Activated B cell treated with CpG ODN at 0.5 μM for 24 hours (primary cell): ENCODE data around the gene FEV. TPM values are rescaled to one million over a fixed set of nuclear protein-coding genes. Genes with fewer than 3 reads are reported as not detected.

Source experiments
- ATAC-seq: fragments of 200-7000 bp; cut with Tn5 transposase; one replicate; pipeline ENCODE4 v1.10.0; 2021; ENCODE audit warnings: low read depth, mild to moderate bottlenecking, moderate library complexity
- CTCF ChIA-PET: fragments of 350-600 bp; sonication (Branson Sonifier 250); formaldehyde crosslinking; loops from one replicate; lab custom pipeline; 2021; ENCODE audit warnings: antibody characterized with exemption; lab: Charles Lee
- POLR2A ChIA-PET: fragments of 350-600 bp; sonication (Branson Sonifier 250); formaldehyde crosslinking; loops from one replicate; lab custom pipeline; 2021; ENCODE audit warnings: antibody characterized with exemption; lab: Charles Lee
- DNase-seq: peaks from one replicate; pipeline ENCODE4 v3.0.0; 2022
- H3K27ac Mint-ChIP-seq: one replicate; pipeline ENCODE4 v1.8.0; 2020; ENCODE audit warnings: mixed read lengths
- H3K27me3 Mint-ChIP-seq: one replicate; pipeline ENCODE4 v1.8.0; 2021; ENCODE audit warnings: mixed read lengths
- H3K36me3 Mint-ChIP-seq: one replicate; pipeline ENCODE4 v1.8.0; 2021; ENCODE audit warnings: low read depth, mixed read lengths
- H3K4me1 Mint-ChIP-seq: one replicate; pipeline ENCODE4 v1.8.0; 2021; ENCODE audit warnings: mixed read lengths
- H3K4me3 Mint-ChIP-seq: one replicate; pipeline ENCODE4 v1.8.0; 2020; ENCODE audit warnings: mild to moderate bottlenecking, mixed read lengths
- H3K9me3 Mint-ChIP-seq: one replicate; pipeline ENCODE4 v1.8.0; 2020; ENCODE audit warnings: mixed read lengths
- intact Hi-C: fragments of 100-400 bp; cut with micrococcal nuclease; formaldehyde crosslinking; loops from one replicate; pipeline ENCODE4 v1.15.1; 2024
- total RNA-seq: library from RNA; stranded (reverse); gene quantifications from 2 replicates; pipeline ENCODE4 v1.2.3, GENCODE V29; 2022
- TF ChIP-seq, protein P1 (sequence below): fragments of 200-600 bp; IDR thresholded peaks from one replicate; pipeline ENCODE4 v1.8.0; 2022; ENCODE audit warnings: antibody characterized with exemption, mild to moderate bottlenecking

FEV gene
- total RNA-seq, 1 donor from 2014 or later, result not detected

DNA sequence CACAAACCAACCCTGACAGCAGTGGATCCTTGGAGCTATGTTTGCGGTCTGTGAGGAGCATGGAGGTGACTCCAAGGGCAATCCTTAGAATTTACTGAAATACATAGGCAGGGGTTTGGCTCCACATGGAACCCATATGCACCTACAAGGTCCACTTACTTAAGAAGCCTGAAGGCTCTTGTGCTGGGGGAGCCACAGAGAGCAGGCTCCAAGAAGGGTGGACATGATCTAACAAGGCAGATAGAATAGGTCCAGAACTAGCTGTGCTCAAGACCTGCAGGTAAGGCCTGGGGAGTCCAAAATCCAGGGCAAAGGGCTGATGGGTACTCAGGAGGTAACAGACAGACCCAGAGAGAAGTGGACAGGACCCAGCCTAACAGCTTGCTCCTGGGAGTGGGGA is 26.7 kb downstream of the FEV start:
- DNase-seq (no peak), ATAC-seq (no peak)
- intact Hi-C loops, result no loop called here
- peak overlapping the region; percentile 69 for H3K4me3 Mint-ChIP-seq
- no peaks in the 10 kb centered on the region for H3K9me3 Mint-ChIP-seq
- POLR2A ChIA-PET, result no interaction called here
- H3K27ac Mint-ChIP-seq, result no peak overlapping the region
- H3K27me3 Mint-ChIP-seq, result peaks cover 51% of the 10 kb centered on the region
- H3K36me3 Mint-ChIP-seq, result no peaks in the 10 kb centered on the region
- CTCF ChIA-PET, result interaction anchor here (2.1 kb wide), 1 partner anchor 82 kb away, joined by 6 read pairs; no protein-coding TSS in a partner anchor
- H3K4me1 Mint-ChIP-seq, result peaks cover 15% of the 10 kb centered on the region
- TF ChIP-seq, protein P1, sequence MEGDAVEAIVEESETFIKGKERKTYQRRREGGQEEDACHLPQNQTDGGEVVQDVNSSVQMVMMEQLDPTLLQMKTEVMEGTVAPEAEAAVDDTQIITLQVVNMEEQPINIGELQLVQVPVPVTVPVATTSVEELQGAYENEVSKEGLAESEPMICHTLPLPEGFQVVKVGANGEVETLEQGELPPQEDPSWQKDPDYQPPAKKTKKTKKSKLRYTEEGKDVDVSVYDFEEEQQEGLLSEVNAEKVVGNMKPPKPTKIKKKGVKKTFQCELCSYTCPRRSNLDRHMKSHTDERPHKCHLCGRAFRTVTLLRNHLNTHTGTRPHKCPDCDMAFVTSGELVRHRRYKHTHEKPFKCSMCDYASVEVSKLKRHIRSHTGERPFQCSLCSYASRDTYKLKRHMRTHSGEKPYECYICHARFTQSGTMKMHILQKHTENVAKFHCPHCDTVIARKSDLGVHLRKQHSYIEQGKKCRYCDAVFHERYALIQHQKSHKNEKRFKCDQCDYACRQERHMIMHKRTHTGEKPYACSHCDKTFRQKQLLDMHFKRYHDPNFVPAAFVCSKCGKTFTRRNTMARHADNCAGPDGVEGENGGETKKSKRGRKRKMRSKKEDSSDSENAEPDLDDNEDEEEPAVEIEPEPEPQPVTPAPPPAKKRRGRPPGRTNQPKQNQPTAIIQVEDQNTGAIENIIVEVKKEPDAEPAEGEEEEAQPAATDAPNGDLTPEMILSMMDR, result no peak

DNA sequence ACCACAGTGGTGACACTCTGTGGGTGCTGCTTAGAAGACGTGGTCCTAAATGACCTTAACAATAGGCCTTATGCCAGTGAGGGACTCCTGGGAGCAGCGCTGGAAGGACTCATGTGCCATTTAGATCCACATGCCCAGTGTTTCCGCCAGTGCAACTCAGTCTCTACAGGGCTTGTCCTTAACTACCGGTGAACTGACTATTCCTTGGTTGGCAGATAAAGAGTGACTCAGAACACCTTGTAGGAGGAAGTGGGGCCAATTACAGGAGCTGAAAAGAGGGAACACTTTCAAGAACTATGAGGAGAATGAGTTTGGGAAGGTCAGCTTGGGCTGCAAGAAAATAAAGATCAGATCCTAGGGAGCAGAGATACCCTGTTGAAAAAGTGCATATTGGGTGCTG is 27.3 kb downstream of the FEV start:
- Mint-ChIP-seq H3K27ac (no peak overlapping the region), H3K4me1 (peaks cover 15% of the 10 kb centered on the region), H3K36me3 (no peaks in the 10 kb centered on the region), H3K27me3 (peaks cover 48% of the 10 kb centered on the region), H3K9me3 (no peaks in the 10 kb centered on the region), H3K4me3 (no peak overlapping the region)
- no peak for DNase-seq
- POLR2A ChIA-PET, result no interaction called here
- TF ChIP-seq, protein P1, result no peak
- intact Hi-C loops, result no loop called here
- CTCF ChIA-PET, result interaction anchor here (2.1 kb wide), 1 partner anchor 81 kb away, joined by 6 read pairs; no protein-coding TSS in a partner anchor
- no peak for ATAC-seq

DNA sequence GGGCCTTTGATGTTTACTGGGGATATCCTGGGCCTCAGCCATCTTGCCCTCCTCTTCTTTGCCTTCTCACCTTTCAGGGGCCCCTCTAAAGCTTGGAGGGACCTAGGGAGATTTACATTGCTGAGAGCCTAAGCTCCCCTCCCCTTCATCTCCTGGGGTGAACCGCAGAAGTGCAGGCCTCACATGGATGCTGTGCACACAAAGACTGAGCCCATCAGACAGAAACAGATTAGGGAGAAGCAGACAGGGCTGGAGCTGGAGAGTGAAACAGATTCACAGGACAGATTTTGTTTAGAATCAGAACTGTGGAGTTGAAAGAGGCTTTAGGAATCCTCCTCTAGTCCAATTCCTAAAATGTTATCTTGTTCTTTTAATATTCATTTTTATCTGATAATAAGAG is 28.9 kb downstream of the FEV start:
- intact Hi-C loops, result no loop called here
- ATAC-seq (no peak), DNase-seq (no peak)
- ChIA-PET CTCF (no interaction called here), POLR2A (no interaction called here)
- Mint-ChIP-seq H3K27ac (no peak overlapping the region), H3K4me1 (peaks cover 12% of the 10 kb centered on the region), H3K36me3 (no peaks in the 10 kb centered on the region), H3K4me3 (no peak overlapping the region), H3K27me3 (peaks cover 46% of the 10 kb centered on the region), H3K9me3 (no peaks in the 10 kb centered on the region)
- TF ChIP-seq, protein P1, result no peak

DNA sequence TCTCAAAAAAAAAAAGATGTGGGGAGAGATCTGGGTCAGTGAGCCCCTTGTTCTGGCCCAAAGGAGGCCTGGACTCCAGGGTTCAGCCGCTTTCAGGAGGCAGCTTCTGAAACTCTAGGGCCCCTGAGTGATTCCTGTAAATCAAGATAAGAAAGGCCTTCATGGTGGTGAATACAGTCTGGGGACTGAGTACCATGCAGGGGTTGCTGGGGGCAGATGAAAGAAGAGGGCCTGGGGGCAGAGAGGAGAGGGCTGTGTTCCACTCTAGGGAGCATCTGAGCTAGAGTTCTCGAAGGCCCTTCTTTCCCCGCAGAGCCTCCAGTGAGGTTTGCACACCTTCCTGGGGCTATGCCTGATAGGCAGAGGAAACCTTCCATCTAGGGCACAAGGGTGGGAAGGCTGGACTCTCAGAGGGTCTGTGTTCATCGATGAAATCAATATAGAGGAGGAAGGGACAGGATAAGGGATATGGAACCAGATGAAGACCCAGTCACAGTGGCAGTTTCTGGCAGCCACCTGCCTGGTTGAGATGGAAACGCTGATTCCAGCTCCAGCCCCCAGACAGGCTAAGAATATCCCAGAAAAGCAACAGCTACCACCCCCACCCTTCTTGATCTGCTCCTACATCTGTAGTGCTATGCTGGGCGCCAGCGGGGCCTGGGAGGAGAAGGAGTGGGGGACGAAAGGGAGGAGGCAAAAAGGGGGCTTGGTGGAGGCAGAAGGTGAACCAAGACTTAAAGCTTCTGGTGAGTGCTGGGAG is 30.3 kb downstream of the FEV start:
- no peak overlapping the region for H3K27ac Mint-ChIP-seq
- intact Hi-C loops, result no loop called here
- no peaks in the 10 kb centered on the region for H3K36me3 Mint-ChIP-seq

DNA sequence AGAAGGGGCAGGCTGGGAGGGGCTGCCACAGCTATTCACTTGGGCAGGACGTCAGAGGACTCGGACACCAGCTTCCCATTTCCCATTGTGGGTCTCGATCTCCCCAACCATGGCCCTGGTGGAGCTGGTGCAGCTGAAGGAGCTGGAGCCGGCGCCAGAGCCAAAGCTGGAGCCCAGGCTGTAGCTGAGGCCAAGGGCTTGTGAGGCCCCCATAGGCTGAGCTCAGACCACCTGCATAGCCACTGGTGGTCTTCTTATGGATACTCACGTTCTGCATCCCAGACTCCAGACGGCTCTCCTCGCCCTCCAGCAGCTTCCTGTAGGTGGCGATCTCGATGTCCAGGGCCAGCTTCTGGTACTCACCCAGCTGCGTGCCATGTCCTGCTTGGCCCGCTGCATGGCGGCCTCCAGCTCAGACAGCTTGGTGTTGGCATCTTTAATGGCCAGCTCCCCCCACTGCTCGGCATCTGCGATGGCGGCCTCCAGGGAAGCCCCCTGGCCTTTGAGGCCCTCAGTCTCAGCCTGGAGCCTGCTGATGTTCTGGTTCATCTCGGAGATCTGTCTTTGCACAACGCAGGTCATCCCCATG is 31.5 kb downstream of the FEV start:
- Mint-ChIP-seq H3K27me3 (peaks cover 44% of the 10 kb centered on the region), H3K4me3 (no peak overlapping the region), H3K27ac (no peak overlapping the region), H3K9me3 (no peaks in the 10 kb centered on the region), H3K36me3 (no peaks in the 10 kb centered on the region), H3K4me1 (no peaks in the 10 kb centered on the region)
- ChIA-PET POLR2A (interaction anchor here (0.7 kb wide), 1 partner anchor 9 kb away, joined by 3 read pairs; no protein-coding TSS in a partner anchor), CTCF (interaction anchor here (1.2 to 1.3 kb wide), 2 partner anchors 55 to 77 kb away, joined by 3 read pairs; no protein-coding TSS in a partner anchor)
- DNase-seq (no peak), ATAC-seq (no peak)
- intact Hi-C loops, result no loop called here
- TF ChIP-seq, protein P1, result no peak

More for the DNA sequence above, 30.3 kb downstream of the FEV start:
- H3K4me3 Mint-ChIP-seq, result no peak overlapping the region
- POLR2A ChIA-PET, result no interaction called here
- H3K27me3 Mint-ChIP-seq, result peaks cover 50% of the 10 kb centered on the region
- DNase-seq (no peak), ATAC-seq (no peak)
- CTCF ChIA-PET, result no interaction called here
- no peaks in the 10 kb centered on the region for H3K9me3 Mint-ChIP-seq
- TF ChIP-seq, protein P1, result no peak
- H3K4me1 Mint-ChIP-seq, result peaks cover 6% of the 10 kb centered on the region
